SK-N-SH (cell line): Measurements from ENCODE around the gene TADA2B. TPM values are rescaled to one million over a fixed set of nuclear protein-coding genes. Genes with fewer than 3 reads are reported as not detected.

Source experiments
- CTCF ChIA-PET: fragments of 300-600, 350-600 bp; formaldehyde crosslinking; extraction: SDS; loops from one replicate; lab custom pipeline; 2021; lab: Yijun Ruan, JAX
- POLR2A ChIA-PET: fragments of 350-600 bp; sonication (Branson Sonifier 250); formaldehyde crosslinking; extraction: SDS; loops from one replicate; lab custom pipeline; 2020; ENCODE audit warnings: antibody characterized with exemption, inconsistent platforms; lab: Yijun Ruan, JAX
- DNase-seq: peaks from one replicate; pipeline ENCODE4 v3.0.0; 2012
- H2AFZ ChIP-seq: fragments of 200-600 bp; sonication (generic); 2 replicates; pipeline ENCODE4 v1.8.1; 2016; ENCODE audit warnings: antibody characterized with exemption, mild to moderate bottlenecking, low read depth
- H3F3A ChIP-seq: fragments of 200-600 bp; sonication (generic); replicated peaks from 2 replicates; pipeline ENCODE3; 2016; ENCODE audit warnings: antibody characterized with exemption, mild to moderate bottlenecking; ENCODE audit not compliant: insufficient read depth
- H3K27ac ChIP-seq, 2 experiments: fragments of 200-500 bp in 1 of 2; fragments of 200-600 bp in 1 of 2; sonication (Bioruptor generic) in 1 of 2; sonication (generic), shearing (Covaris generic) in 1 of 2; 2 replicates each; pipeline versions ENCODE4 v1.5.1 to v1.6.1; 2014 to 2016; ENCODE audit warnings: low read depth in 2 of 2, inconsistent platforms in 1 of 2, low read length in 1 of 2, mild to moderate bottlenecking in 1 of 2, mixed read lengths in 1 of 2
- H3K27me3 ChIP-seq: fragments of 200-600 bp; sonication (generic), shearing (Covaris generic); 2 replicates; pipeline ENCODE4 v1.6.1; 2016; ENCODE audit warnings: mixed run types; ENCODE audit not compliant: insufficient read depth
- H3K36me3 ChIP-seq, 2 experiments: fragments of 200-500 bp in 1 of 2; fragments of 200-600 bp in 1 of 2; sonication (Bioruptor generic) in 1 of 2; sonication (generic) in 1 of 2; replicated peaks in 1 of 2; 2 replicates each; pipeline versions ENCODE3 to v1.5.1; 2014 to 2016; ENCODE audit warnings: low read length in 1 of 2, mild to moderate bottlenecking in 1 of 2; ENCODE audit not compliant: insufficient read depth in 2 of 2, control insufficient read depth in 1 of 2
- H3K4me1 ChIP-seq, 2 experiments: fragments of 200-500 bp in 1 of 2; fragments of 200-600 bp in 1 of 2; sonication (Bioruptor generic) in 1 of 2; sonication (generic), shearing (Covaris generic) in 1 of 2; 2 replicates each; pipeline versions ENCODE4 v1.5.1 to v1.6.1; 2014 to 2016; ENCODE audit warnings: low read depth in 1 of 2, low read length in 1 of 2, mixed run types in 1 of 2; ENCODE audit not compliant: insufficient read depth in 2 of 2, control insufficient read depth in 1 of 2
- H3K4me2 ChIP-seq: fragments of 200-600 bp; sonication (generic), shearing (Covaris generic); 2 replicates; pipeline ENCODE4 v1.6.1; 2017; ENCODE audit warnings: mixed run types
- H3K4me3 ChIP-seq, 2 experiments: fragments of 200-500 bp in 1 of 2; fragments of 200-600 bp in 1 of 2; sonication (Bioruptor generic) in 1 of 2; sonication (generic), shearing (Covaris generic) in 1 of 2; 2 replicates each; pipeline versions ENCODE4 v1.5.1 to v1.8.1; 2014 to 2016; ENCODE audit warnings: low read depth in 2 of 2, inconsistent platforms in 1 of 2, low read length in 1 of 2, mild to moderate bottlenecking in 1 of 2, mixed read lengths in 1 of 2, moderate library complexity in 1 of 2
- H3K79me2 ChIP-seq: fragments of 200-600 bp; sonication (generic); 2 replicates; pipeline ENCODE4 v1.8.1; 2017; ENCODE audit warnings: mild to moderate bottlenecking; ENCODE audit not compliant: insufficient read depth
- H3K9ac ChIP-seq: fragments of 200-600 bp; sonication (generic); 2 replicates; pipeline ENCODE4 v1.6.1; 2017; ENCODE audit warnings: mixed run types
- H3K9me2 ChIP-seq: fragments of 200-600 bp; sonication (generic); 2 replicates; pipeline ENCODE4 v1.6.1; 2017; ENCODE audit warnings: mixed run types
- H3K9me3 ChIP-seq: fragments of 200-600 bp; sonication (generic); 2 replicates; pipeline ENCODE4 v1.6.1; 2017; ENCODE audit warnings: mixed run types, mild to moderate bottlenecking, moderate library complexity
- H4K20me1 ChIP-seq: fragments of 200-600 bp; sonication (generic); 2 replicates; pipeline ENCODE4 v1.6.1; 2017; ENCODE audit warnings: mild to moderate bottlenecking, mixed run types; ENCODE audit not compliant: insufficient read depth
- CHD2 ChIP-seq: fragments of 150-350 bp; IDR thresholded peaks from 2 replicates; pipeline ENCODE4 v1.6.1; 2018; ENCODE audit warnings: low read length; ENCODE audit not compliant: partially characterized antibody
- ELF1 ChIP-seq: IDR thresholded peaks from 2 replicates; pipeline ENCODE4 v1.4.0; 2012
- EP300 ChIP-seq, 2 experiments: IDR thresholded peaks; 2 replicates each; pipeline versions ENCODE4 v1.4.0 to v1.6.1; 2012; ENCODE audit warnings: borderline replicate concordance in 1 of 2, low read depth in 1 of 2, low read length in 1 of 2
- EZH2phosphoT487 ChIP-seq: fragments of 200-600 bp; sonication (generic); IDR thresholded peaks from 2 replicates; pipeline ENCODE4 v1.6.1; 2017; ENCODE audit warnings: low read depth, mixed run types, mild to moderate bottlenecking, antibody characterized with exemption, moderate library complexity, borderline replicate concordance
- FOXM1 ChIP-seq: IDR thresholded peaks from 2 replicates; pipeline ENCODE4 v1.4.0; 2012; ENCODE audit warnings: low read depth, mild to moderate bottlenecking
- RCOR1 ChIP-seq: fragments of 150-350 bp; IDR thresholded peaks from 2 replicates; pipeline ENCODE4 v1.6.1; 2017; ENCODE audit warnings: antibody characterized with exemption, low read length
- SIN3A ChIP-seq: IDR thresholded peaks from 2 replicates; pipeline ENCODE4 v1.6.1; 2012; ENCODE audit warnings: low read depth, mild to moderate bottlenecking, low read length, moderate library complexity, borderline replicate concordance
- WGBS: methylation state at CpG from one replicate; pipeline ENCODE4 v1.1.6; 2017; ENCODE audit warnings: low lambda C conversion rate; 5-methylcytosine and 5-hydroxymethylcytosine counted together
- polyA plus RNA-seq, 3 experiments: library from polyadenylated mRNA; depleted of rRNA; stranded (reverse); fragments of >200 nt; gene quantifications; 2 replicates each; pipeline ENCODE4 v1.2.3, GENCODE V29; 2012
- TF ChIP-seq, protein P1 (sequence below): IDR thresholded peaks from 2 replicates; pipeline ENCODE4 v1.4.0; 2012; ENCODE audit warnings: low read depth, borderline replicate concordance
- TF ChIP-seq, protein P2 (sequence below): IDR thresholded peaks from 2 replicates; pipeline ENCODE4; 2012
- TF ChIP-seq, protein P3 (sequence below): fragments of 150-350 bp; IDR thresholded peaks from 2 replicates; pipeline ENCODE4 v1.6.1; 2016; ENCODE audit warnings: mild to moderate bottlenecking, low read depth, low read length

TADA2B gene
- polyA plus RNA-seq, 1 of the 3 experiments (the other 2 are of a cell fraction) = 8.0 TPM

DNA sequence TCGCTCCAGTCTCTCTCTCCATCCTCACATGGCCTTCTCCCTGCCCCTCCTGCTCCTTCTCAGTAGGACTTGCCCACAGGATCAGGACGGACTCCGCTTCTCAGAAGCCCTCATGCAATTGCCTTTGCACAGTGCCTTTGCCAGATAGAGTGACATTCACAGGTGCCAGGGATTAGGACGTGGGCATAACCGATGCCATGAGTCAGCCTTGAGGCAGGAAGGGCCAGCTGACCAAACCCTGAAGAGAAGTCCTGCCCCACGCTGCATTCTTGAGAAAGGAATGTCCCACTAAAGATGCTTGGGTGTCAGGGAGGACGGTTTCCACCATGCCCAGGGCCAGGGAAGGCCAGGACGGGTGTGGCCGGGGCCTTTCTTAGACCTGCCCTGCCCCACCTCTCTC lies 31.3 kb downstream of the TADA2B start:
- no peaks in the 10 kb centered on the region for H3K36me3 ChIP-seq
- ChIA-PET POLR2A (no interaction called here), CTCF (no interaction called here)
- 62% methylated on average over 6 of the region's 9 CpGs for WGBS
- no peak overlapping the region for H2AFZ ChIP-seq
- H3K79me2 ChIP-seq = no peaks in the 10 kb centered on the region
- H3K9me3 ChIP-seq = no peaks in the 10 kb centered on the region
- DNase-seq = no peak
- TF ChIP-seq, protein P1, sequence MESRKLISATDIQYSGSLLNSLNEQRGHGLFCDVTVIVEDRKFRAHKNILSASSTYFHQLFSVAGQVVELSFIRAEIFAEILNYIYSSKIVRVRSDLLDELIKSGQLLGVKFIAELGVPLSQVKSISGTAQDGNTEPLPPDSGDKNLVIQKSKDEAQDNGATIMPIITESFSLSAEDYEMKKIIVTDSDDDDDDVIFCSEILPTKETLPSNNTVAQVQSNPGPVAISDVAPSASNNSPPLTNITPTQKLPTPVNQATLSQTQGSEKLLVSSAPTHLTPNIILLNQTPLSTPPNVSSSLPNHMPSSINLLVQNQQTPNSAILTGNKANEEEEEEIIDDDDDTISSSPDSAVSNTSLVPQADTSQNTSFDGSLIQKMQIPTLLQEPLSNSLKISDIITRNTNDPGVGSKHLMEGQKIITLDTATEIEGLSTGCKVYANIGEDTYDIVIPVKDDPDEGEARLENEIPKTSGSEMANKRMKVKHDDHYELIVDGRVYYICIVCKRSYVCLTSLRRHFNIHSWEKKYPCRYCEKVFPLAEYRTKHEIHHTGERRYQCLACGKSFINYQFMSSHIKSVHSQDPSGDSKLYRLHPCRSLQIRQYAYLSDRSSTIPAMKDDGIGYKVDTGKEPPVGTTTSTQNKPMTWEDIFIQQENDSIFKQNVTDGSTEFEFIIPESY = no peak
- TF ChIP-seq, protein P2, sequence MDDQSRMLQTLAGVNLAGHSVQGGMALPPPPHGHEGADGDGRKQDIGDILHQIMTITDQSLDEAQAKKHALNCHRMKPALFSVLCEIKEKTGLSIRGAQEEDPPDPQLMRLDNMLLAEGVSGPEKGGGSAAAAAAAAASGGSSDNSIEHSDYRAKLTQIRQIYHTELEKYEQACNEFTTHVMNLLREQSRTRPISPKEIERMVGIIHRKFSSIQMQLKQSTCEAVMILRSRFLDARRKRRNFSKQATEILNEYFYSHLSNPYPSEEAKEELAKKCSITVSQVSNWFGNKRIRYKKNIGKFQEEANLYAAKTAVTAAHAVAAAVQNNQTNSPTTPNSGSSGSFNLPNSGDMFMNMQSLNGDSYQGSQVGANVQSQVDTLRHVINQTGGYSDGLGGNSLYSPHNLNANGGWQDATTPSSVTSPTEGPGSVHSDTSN = no peak
- TF ChIP-seq, protein P3, sequence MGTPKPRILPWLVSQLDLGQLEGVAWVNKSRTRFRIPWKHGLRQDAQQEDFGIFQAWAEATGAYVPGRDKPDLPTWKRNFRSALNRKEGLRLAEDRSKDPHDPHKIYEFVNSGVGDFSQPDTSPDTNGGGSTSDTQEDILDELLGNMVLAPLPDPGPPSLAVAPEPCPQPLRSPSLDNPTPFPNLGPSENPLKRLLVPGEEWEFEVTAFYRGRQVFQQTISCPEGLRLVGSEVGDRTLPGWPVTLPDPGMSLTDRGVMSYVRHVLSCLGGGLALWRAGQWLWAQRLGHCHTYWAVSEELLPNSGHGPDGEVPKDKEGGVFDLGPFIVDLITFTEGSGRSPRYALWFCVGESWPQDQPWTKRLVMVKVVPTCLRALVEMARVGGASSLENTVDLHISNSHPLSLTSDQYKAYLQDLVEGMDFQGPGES = no peak
- TF ChIP-seq EZH2phosphoT487 (no peak), ELF1 (no peak), CHD2 (no peak), EP300 (IDR thresholded peaks at IDR 0.05; ENCODE audit: borderline replicate concordance in 1 of 2, low read depth in 1 of 2, low read length in 1 of 2) (no peak), RCOR1 (no peak), FOXM1 (no peak)
- no peak overlapping the region for H3K4me3 ChIP-seq
- H4K20me1 ChIP-seq = no peaks in the 10 kb centered on the region
- H3K4me1 ChIP-seq = peaks cover 0 to 6% of the 10 kb centered on the region in 2 experiments; a peak in 1 of 4 replicates
- H3F3A ChIP-seq = no peaks in the 10 kb centered on the region
- H3K27me3 ChIP-seq = no peaks in the 10 kb centered on the region
- H3K27ac ChIP-seq = no peak overlapping the region
- no peak overlapping the region for H3K9ac ChIP-seq
- H3K4me2 ChIP-seq = no peak overlapping the region
- H3K9me2 ChIP-seq = no peaks in the 10 kb centered on the region

DNA sequence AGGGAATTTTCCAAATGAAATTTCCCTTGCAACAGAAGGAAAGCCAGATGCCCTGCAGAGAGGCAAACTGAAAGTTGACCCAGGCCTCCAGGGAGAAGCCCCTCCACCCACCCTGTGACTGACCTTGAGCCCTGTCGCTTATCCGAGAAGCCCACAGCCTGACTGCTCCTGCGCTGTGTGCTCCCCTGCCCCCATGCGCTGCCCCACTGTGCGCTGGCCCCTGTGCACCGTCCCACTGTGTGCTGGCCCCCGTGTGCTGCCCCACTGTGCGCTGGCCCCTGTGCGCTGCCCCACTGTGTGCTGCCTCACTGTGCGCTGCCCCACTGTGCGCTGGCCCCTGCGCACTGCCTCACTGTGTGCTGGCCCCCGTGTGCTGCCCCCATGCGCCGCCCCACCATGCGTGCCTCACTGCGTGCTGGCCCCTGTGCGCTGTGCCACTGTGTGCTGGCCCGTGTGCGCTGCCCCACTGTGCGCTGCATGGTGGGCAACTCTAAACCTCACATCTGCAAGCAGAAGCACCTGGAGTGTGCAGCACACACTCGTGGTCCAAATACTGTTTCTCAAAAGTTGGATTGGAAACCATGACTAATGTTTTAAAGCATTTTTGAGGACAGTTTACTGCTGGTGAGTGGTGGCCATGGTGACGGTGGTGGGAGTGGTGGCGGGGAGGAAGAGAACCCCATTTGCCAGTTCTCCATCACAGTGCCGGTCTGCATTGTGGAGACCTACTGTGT lies 33.0 kb downstream of the TADA2B start:
- Histone ChIP-seq H3K36me3 (no peaks in the 10 kb centered on the region), H3K27ac (no peak overlapping the region)
- no peak for TF ChIP-seq SIN3A
- no peak for TF ChIP-seq EP300 (IDR thresholded peaks at IDR 0.05; ENCODE audit: borderline replicate concordance in 1 of 2, low read depth in 1 of 2, low read length in 1 of 2)
- TF ChIP-seq, all 33 proteins: peak for 0
- peak; percentile 47 for DNase-seq
- H3K9me2 ChIP-seq = no peaks in the 10 kb centered on the region
- no peak overlapping the region for H3K4me3 ChIP-seq
- no peak overlapping the region for H3K9ac ChIP-seq
- H3K79me2 ChIP-seq = no peaks in the 10 kb centered on the region
- H3K4me1 ChIP-seq = peaks cover 0 to 4% of the 10 kb centered on the region in 2 experiments; a peak in 1 of 4 replicates
- H3K9me3 ChIP-seq = 0 out of 2 replicates have a peak, but pooled peaks cover 6% of the 10 kb centered on the region
- no peaks in the 10 kb centered on the region for H3K27me3 ChIP-seq
- H4K20me1 ChIP-seq = no peaks in the 10 kb centered on the region
- CTCF ChIA-PET = interaction anchor here (0.8 kb wide), 1 partner anchor 356 kb away, joined by 3 read pairs; no protein-coding TSS in a partner anchor
- POLR2A ChIA-PET = no interaction called here
- WGBS = 69% methylated on average over 17 of the region's 25 CpGs
- no peak overlapping the region for H2AFZ ChIP-seq
- no peak overlapping the region for H3K4me2 ChIP-seq
- H3F3A ChIP-seq = no peaks in the 10 kb centered on the region
